ENCODE results near the gene RHOD.

DNA sequence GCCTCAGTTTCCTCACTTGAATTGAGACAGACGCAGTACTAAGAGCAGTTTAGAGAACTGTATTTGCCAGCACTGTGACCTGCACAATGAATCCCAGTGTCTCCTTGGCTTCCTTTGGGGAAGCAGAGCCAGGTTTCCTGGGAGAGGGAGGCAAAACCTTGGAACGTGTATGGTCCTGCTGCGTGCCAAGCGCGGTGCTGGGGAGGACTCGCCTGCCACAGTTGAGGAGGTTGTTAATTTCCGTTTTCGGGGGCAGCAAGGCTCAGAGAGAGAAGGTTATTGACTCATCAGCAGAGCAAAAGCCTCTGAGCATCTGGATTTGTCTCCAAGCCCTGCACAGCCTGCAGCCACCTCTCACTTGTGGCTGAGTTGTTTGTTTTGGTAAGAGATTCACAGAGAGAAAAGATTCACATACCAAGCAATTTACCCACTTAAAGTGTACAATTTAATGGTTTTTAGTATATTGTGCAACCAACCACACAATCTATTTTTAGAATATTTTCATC is 22.9 kb upstream of the RHOD start:
- TF ChIP-seq, protein P1, sequence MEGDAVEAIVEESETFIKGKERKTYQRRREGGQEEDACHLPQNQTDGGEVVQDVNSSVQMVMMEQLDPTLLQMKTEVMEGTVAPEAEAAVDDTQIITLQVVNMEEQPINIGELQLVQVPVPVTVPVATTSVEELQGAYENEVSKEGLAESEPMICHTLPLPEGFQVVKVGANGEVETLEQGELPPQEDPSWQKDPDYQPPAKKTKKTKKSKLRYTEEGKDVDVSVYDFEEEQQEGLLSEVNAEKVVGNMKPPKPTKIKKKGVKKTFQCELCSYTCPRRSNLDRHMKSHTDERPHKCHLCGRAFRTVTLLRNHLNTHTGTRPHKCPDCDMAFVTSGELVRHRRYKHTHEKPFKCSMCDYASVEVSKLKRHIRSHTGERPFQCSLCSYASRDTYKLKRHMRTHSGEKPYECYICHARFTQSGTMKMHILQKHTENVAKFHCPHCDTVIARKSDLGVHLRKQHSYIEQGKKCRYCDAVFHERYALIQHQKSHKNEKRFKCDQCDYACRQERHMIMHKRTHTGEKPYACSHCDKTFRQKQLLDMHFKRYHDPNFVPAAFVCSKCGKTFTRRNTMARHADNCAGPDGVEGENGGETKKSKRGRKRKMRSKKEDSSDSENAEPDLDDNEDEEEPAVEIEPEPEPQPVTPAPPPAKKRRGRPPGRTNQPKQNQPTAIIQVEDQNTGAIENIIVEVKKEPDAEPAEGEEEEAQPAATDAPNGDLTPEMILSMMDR (IDR thresholded peaks at IDR 0.05) = no peak
- no peak for TF ChIP-seq POLR2A (IDR thresholded peaks at IDR 0.05)

Measured in prostate gland (tissue), 2 donors.